SK-N-SH (cell line): ENCODE measurements around the gene FIGNL2. TPM values are rescaled to one million over a fixed set of nuclear protein-coding genes. Genes with fewer than 3 reads are reported as not detected.

ENCODE experiments used
- CTCF ChIA-PET: fragments of 300-600, 350-600 bp; formaldehyde crosslinking; extraction: SDS; loops from one replicate; lab custom pipeline; 2021; lab: Yijun Ruan, JAX
- POLR2A ChIA-PET: fragments of 350-600 bp; sonication (Branson Sonifier 250); formaldehyde crosslinking; extraction: SDS; loops from one replicate; lab custom pipeline; 2020; ENCODE audit warnings: antibody characterized with exemption, inconsistent platforms; lab: Yijun Ruan, JAX
- DNase-seq: peaks from one replicate; pipeline ENCODE4 v3.0.0; 2012
- H2AFZ ChIP-seq: fragments of 200-600 bp; sonication (generic); 2 replicates; pipeline ENCODE4 v1.8.1; 2016; ENCODE audit warnings: antibody characterized with exemption, mild to moderate bottlenecking, low read depth
- H3F3A ChIP-seq: fragments of 200-600 bp; sonication (generic); replicated peaks from 2 replicates; pipeline ENCODE3; 2016; ENCODE audit warnings: antibody characterized with exemption, mild to moderate bottlenecking; ENCODE audit not compliant: insufficient read depth
- H3K27ac ChIP-seq, 2 experiments: fragments of 200-500 bp in 1 of 2; fragments of 200-600 bp in 1 of 2; sonication (Bioruptor generic) in 1 of 2; sonication (generic), shearing (Covaris generic) in 1 of 2; 2 replicates each; pipeline versions ENCODE4 v1.5.1 to v1.6.1; 2014 to 2016; ENCODE audit warnings: low read depth in 2 of 2, inconsistent platforms in 1 of 2, low read length in 1 of 2, mild to moderate bottlenecking in 1 of 2, mixed read lengths in 1 of 2
- H3K27me3 ChIP-seq: fragments of 200-600 bp; sonication (generic), shearing (Covaris generic); 2 replicates; pipeline ENCODE4 v1.6.1; 2016; ENCODE audit warnings: mixed run types; ENCODE audit not compliant: insufficient read depth
- H3K36me3 ChIP-seq, 2 experiments: fragments of 200-500 bp in 1 of 2; fragments of 200-600 bp in 1 of 2; sonication (Bioruptor generic) in 1 of 2; sonication (generic) in 1 of 2; replicated peaks in 1 of 2; 2 replicates each; pipeline versions ENCODE3 to v1.5.1; 2014 to 2016; ENCODE audit warnings: low read length in 1 of 2, mild to moderate bottlenecking in 1 of 2; ENCODE audit not compliant: insufficient read depth in 2 of 2, control insufficient read depth in 1 of 2
- H3K4me1 ChIP-seq, 2 experiments: fragments of 200-500 bp in 1 of 2; fragments of 200-600 bp in 1 of 2; sonication (Bioruptor generic) in 1 of 2; sonication (generic), shearing (Covaris generic) in 1 of 2; 2 replicates each; pipeline versions ENCODE4 v1.5.1 to v1.6.1; 2014 to 2016; ENCODE audit warnings: low read depth in 1 of 2, low read length in 1 of 2, mixed run types in 1 of 2; ENCODE audit not compliant: insufficient read depth in 2 of 2, control insufficient read depth in 1 of 2
- H3K4me2 ChIP-seq: fragments of 200-600 bp; sonication (generic), shearing (Covaris generic); 2 replicates; pipeline ENCODE4 v1.6.1; 2017; ENCODE audit warnings: mixed run types
- H3K4me3 ChIP-seq, 2 experiments: fragments of 200-500 bp in 1 of 2; fragments of 200-600 bp in 1 of 2; sonication (Bioruptor generic) in 1 of 2; sonication (generic), shearing (Covaris generic) in 1 of 2; 2 replicates each; pipeline versions ENCODE4 v1.5.1 to v1.8.1; 2014 to 2016; ENCODE audit warnings: low read depth in 2 of 2, inconsistent platforms in 1 of 2, low read length in 1 of 2, mild to moderate bottlenecking in 1 of 2, mixed read lengths in 1 of 2, moderate library complexity in 1 of 2
- H3K79me2 ChIP-seq: fragments of 200-600 bp; sonication (generic); 2 replicates; pipeline ENCODE4 v1.8.1; 2017; ENCODE audit warnings: mild to moderate bottlenecking; ENCODE audit not compliant: insufficient read depth
- H3K9ac ChIP-seq: fragments of 200-600 bp; sonication (generic); 2 replicates; pipeline ENCODE4 v1.6.1; 2017; ENCODE audit warnings: mixed run types
- H3K9me2 ChIP-seq: fragments of 200-600 bp; sonication (generic); 2 replicates; pipeline ENCODE4 v1.6.1; 2017; ENCODE audit warnings: mixed run types
- H3K9me3 ChIP-seq: fragments of 200-600 bp; sonication (generic); 2 replicates; pipeline ENCODE4 v1.6.1; 2017; ENCODE audit warnings: mixed run types, mild to moderate bottlenecking, moderate library complexity
- H4K20me1 ChIP-seq: fragments of 200-600 bp; sonication (generic); 2 replicates; pipeline ENCODE4 v1.6.1; 2017; ENCODE audit warnings: mild to moderate bottlenecking, mixed run types; ENCODE audit not compliant: insufficient read depth
- CHD2 ChIP-seq: fragments of 150-350 bp; IDR thresholded peaks from 2 replicates; pipeline ENCODE4 v1.6.1; 2018; ENCODE audit warnings: low read length; ENCODE audit not compliant: partially characterized antibody
- EP300 ChIP-seq, 2 experiments: IDR thresholded peaks; 2 replicates each; pipeline versions ENCODE4 v1.4.0 to v1.6.1; 2012; ENCODE audit warnings: borderline replicate concordance in 1 of 2, low read depth in 1 of 2, low read length in 1 of 2
- EZH2phosphoT487 ChIP-seq: fragments of 200-600 bp; sonication (generic); IDR thresholded peaks from 2 replicates; pipeline ENCODE4 v1.6.1; 2017; ENCODE audit warnings: low read depth, mixed run types, mild to moderate bottlenecking, antibody characterized with exemption, moderate library complexity, borderline replicate concordance
- FOSL2 ChIP-seq: IDR thresholded peaks from 2 replicates; pipeline ENCODE4 v1.4.0; 2012; ENCODE audit warnings: low read depth, mild to moderate bottlenecking, moderate library complexity, borderline replicate concordance
- FOXJ3 ChIP-seq: sonication (generic); formaldehyde crosslinking; IDR thresholded peaks from 2 replicates; pipeline ENCODE4 v1.5.1; 2020; ENCODE audit warnings: mild to moderate bottlenecking, missing genetic modification reagents
- FOXM1 ChIP-seq: IDR thresholded peaks from 2 replicates; pipeline ENCODE4 v1.4.0; 2012; ENCODE audit warnings: low read depth, mild to moderate bottlenecking
- MEF2A ChIP-seq: IDR thresholded peaks from 2 replicates; pipeline ENCODE4 v1.4.0; 2012; ENCODE audit warnings: low read depth, borderline replicate concordance
- POLR2AphosphoS5 ChIP-seq: IDR thresholded peaks from 2 replicates; pipeline ENCODE4 v1.6.1; 2012; ENCODE audit warnings: low read depth, low read length
- RAD21 ChIP-seq: IDR thresholded peaks from 2 replicates; pipeline ENCODE4 v1.6.1; 2012; ENCODE audit warnings: mild to moderate bottlenecking, low read length
- RCOR1 ChIP-seq: fragments of 150-350 bp; IDR thresholded peaks from 2 replicates; pipeline ENCODE4 v1.6.1; 2017; ENCODE audit warnings: antibody characterized with exemption, low read length
- RFX5 ChIP-seq: IDR thresholded peaks from 2 replicates; pipeline ENCODE4 v1.6.1; 2012; ENCODE audit warnings: mild to moderate bottlenecking, improper control_type of control experiment, low read length
- SMC3 ChIP-seq: IDR thresholded peaks from 2 replicates; pipeline ENCODE4 v1.6.1; 2012; ENCODE audit warnings: low read depth, low read length, improper control_type of control experiment
- TAF1 ChIP-seq: IDR thresholded peaks from 2 replicates; pipeline ENCODE4 v1.6.1; 2012; ENCODE audit warnings: low read depth, mild to moderate bottlenecking, low read length, moderate library complexity, borderline replicate concordance
- WGBS: methylation state at CpG from one replicate; pipeline ENCODE4 v1.1.6; 2017; ENCODE audit warnings: low lambda C conversion rate; 5-methylcytosine and 5-hydroxymethylcytosine counted together
- polyA plus RNA-seq, 3 experiments: library from polyadenylated mRNA; depleted of rRNA; stranded (reverse); fragments of >200 nt; gene quantifications; 2 replicates each; pipeline ENCODE4 v1.2.3, GENCODE V29; 2012
- TF ChIP-seq, protein P1 (sequence below): IDR thresholded peaks from 2 replicates; pipeline ENCODE4 v1.4.0; 2012; ENCODE audit warnings: low read depth, borderline replicate concordance
- TF ChIP-seq, protein P2 (sequence below): IDR thresholded peaks from 2 replicates; pipeline ENCODE4; 2012
- TF ChIP-seq, protein P3 (sequence below): fragments of 200-600 bp; sonication (generic); IDR thresholded peaks from 2 replicates; pipeline ENCODE4 v1.6.1; 2017; ENCODE audit warnings: antibody characterized with exemption, mild to moderate bottlenecking, moderate library complexity
- TF ChIP-seq, protein P4 (sequence below): fragments of 150-350 bp; IDR thresholded peaks from 2 replicates; pipeline ENCODE4 v1.6.1; 2017; ENCODE audit warnings: antibody characterized with exemption, low read length, low read depth, borderline replicate concordance
- TF ChIP-seq, protein P5 (sequence below): IDR thresholded peaks from 2 replicates; pipeline ENCODE4 v1.4.0; 2012; ENCODE audit warnings: low read depth

The FIGNL2 gene
- polyA plus RNA-seq, 1 of the 3 experiments (the other 2 are of a cell fraction) = 0.05 TPM

DNA sequence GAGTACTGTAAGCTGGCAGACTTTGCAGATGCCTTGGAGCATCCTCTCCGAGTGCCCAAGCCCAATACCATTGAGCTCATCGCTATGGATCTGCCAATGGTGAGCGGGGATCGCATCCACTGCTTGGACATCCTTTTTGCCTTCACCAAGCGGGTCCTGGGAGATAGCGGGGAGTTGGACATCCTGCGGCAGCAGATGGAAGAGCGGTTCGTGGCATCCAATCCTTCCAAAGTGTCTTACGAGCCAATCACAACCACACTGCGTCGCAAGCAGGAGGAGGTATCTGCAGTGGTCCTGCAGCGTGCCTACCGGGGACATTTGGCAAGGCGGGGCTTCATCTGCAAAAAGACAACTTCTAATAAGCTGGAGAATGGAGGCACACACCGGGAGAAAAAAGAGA lies 41.6 kb downstream of the FIGNL2 start:
- no peak overlapping the region for H3K4me3 ChIP-seq
- CTCF ChIA-PET = interaction anchor here (0.9 to 1.2 kb wide), 2 partner anchors 9 to 14 kb away, joined by 3 read pairs; no protein-coding TSS in a partner anchor
- H2AFZ ChIP-seq = no peak overlapping the region
- H3K79me2 ChIP-seq = no peaks in the 10 kb centered on the region
- no peak overlapping the region for H3K4me2 ChIP-seq
- H3K9ac ChIP-seq = no peak overlapping the region
- H3K36me3 ChIP-seq = peaks cover 8 to 21% of the 10 kb centered on the region in 2 experiments
- WGBS = 94% methylated on average over 16 of the region's 16 CpGs
- H3K9me2 ChIP-seq = no peaks in the 10 kb centered on the region
- H4K20me1 ChIP-seq = no peaks in the 10 kb centered on the region
- H3F3A ChIP-seq = peaks cover 11% of the 10 kb centered on the region
- DNase-seq = no peak
- H3K9me3 ChIP-seq = no peaks in the 10 kb centered on the region
- POLR2A ChIA-PET = no interaction called here
- H3K4me1 ChIP-seq = no peaks in the 10 kb centered on the region
- H3K27me3 ChIP-seq = no peaks in the 10 kb centered on the region
- no peak for TF ChIP-seq RCOR1
- TF ChIP-seq MEF2A = no peak
- TF ChIP-seq SMC3 = no peak
- TF ChIP-seq, protein P1, sequence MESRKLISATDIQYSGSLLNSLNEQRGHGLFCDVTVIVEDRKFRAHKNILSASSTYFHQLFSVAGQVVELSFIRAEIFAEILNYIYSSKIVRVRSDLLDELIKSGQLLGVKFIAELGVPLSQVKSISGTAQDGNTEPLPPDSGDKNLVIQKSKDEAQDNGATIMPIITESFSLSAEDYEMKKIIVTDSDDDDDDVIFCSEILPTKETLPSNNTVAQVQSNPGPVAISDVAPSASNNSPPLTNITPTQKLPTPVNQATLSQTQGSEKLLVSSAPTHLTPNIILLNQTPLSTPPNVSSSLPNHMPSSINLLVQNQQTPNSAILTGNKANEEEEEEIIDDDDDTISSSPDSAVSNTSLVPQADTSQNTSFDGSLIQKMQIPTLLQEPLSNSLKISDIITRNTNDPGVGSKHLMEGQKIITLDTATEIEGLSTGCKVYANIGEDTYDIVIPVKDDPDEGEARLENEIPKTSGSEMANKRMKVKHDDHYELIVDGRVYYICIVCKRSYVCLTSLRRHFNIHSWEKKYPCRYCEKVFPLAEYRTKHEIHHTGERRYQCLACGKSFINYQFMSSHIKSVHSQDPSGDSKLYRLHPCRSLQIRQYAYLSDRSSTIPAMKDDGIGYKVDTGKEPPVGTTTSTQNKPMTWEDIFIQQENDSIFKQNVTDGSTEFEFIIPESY = no peak
- no peak for TF ChIP-seq TAF1
- no peak for TF ChIP-seq RFX5
- TF ChIP-seq FOXM1 = no peak
- no peak for TF ChIP-seq EP300 (IDR thresholded peaks at IDR 0.05; ENCODE audit: borderline replicate concordance in 1 of 2, low read depth in 1 of 2, low read length in 1 of 2)
- no peak for TF ChIP-seq RAD21
- TF ChIP-seq CHD2 = no peak
- TF ChIP-seq, all 33 proteins: peak for 0
- H3K27ac ChIP-seq = no peak overlapping the region

DNA sequence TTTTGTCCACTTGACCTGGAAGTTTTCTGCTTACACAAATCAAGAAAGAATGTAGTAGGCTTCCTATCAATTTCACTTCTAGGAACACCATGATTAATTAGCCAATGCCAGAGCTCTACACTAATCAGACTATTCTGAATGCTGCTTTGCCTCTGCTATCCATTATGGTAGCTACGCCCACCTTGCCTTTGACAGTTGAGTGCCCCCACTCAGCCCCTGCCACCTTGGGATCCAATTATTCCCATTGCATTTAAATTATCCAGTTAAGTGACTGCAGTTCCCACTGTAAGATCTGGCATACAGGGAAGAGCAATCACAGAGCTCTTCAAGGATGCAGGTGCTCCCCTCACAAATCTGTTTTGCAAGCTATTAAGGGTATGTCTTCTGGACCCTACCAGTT lies 47.5 kb downstream of the FIGNL2 start:
- Histone ChIP-seq H3K9ac (no peak overlapping the region), H4K20me1 (no peaks in the 10 kb centered on the region), H3K4me2 (no peak overlapping the region), H3K9me2 (no peaks in the 10 kb centered on the region), H3K36me3 (peaks cover 6 to 18% of the 10 kb centered on the region in 2 experiments), H3K9me3 (no peaks in the 10 kb centered on the region), H2AFZ (no peak overlapping the region), H3K27me3 (no peaks in the 10 kb centered on the region), H3K27ac (no peak overlapping the region), H3F3A (no peaks in the 10 kb centered on the region), H3K4me3 (no peak overlapping the region), H3K79me2 (no peaks in the 10 kb centered on the region), H3K4me1 (no peaks in the 10 kb centered on the region)
- no peak for DNase-seq
- ChIA-PET CTCF (interaction anchor here (2.9 kb wide), 1 partner anchor 13 kb away, joined by 9 read pairs; a partner anchor contains a TSS), POLR2A (no interaction called here)
- TF ChIP-seq MEF2A (no peak), EP300 (IDR thresholded peaks at IDR 0.05; ENCODE audit: borderline replicate concordance in 1 of 2, low read depth in 1 of 2, low read length in 1 of 2) (no peak), FOXJ3 (CRISPR knock-in tag) (no peak), FOSL2 (no peak), SMC3 (no peak), EZH2phosphoT487 (no peak), POLR2AphosphoS5 (no peak)
- TF ChIP-seq, protein P2, sequence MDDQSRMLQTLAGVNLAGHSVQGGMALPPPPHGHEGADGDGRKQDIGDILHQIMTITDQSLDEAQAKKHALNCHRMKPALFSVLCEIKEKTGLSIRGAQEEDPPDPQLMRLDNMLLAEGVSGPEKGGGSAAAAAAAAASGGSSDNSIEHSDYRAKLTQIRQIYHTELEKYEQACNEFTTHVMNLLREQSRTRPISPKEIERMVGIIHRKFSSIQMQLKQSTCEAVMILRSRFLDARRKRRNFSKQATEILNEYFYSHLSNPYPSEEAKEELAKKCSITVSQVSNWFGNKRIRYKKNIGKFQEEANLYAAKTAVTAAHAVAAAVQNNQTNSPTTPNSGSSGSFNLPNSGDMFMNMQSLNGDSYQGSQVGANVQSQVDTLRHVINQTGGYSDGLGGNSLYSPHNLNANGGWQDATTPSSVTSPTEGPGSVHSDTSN = no peak
- TF ChIP-seq, protein P3, sequence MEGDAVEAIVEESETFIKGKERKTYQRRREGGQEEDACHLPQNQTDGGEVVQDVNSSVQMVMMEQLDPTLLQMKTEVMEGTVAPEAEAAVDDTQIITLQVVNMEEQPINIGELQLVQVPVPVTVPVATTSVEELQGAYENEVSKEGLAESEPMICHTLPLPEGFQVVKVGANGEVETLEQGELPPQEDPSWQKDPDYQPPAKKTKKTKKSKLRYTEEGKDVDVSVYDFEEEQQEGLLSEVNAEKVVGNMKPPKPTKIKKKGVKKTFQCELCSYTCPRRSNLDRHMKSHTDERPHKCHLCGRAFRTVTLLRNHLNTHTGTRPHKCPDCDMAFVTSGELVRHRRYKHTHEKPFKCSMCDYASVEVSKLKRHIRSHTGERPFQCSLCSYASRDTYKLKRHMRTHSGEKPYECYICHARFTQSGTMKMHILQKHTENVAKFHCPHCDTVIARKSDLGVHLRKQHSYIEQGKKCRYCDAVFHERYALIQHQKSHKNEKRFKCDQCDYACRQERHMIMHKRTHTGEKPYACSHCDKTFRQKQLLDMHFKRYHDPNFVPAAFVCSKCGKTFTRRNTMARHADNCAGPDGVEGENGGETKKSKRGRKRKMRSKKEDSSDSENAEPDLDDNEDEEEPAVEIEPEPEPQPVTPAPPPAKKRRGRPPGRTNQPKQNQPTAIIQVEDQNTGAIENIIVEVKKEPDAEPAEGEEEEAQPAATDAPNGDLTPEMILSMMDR = no peak
- TF ChIP-seq, protein P4, sequence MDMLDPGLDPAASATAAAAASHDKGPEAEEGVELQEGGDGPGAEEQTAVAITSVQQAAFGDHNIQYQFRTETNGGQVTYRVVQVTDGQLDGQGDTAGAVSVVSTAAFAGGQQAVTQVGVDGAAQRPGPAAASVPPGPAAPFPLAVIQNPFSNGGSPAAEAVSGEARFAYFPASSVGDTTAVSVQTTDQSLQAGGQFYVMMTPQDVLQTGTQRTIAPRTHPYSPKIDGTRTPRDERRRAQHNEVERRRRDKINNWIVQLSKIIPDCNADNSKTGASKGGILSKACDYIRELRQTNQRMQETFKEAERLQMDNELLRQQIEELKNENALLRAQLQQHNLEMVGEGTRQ = no peak
- TF ChIP-seq, protein P5, sequence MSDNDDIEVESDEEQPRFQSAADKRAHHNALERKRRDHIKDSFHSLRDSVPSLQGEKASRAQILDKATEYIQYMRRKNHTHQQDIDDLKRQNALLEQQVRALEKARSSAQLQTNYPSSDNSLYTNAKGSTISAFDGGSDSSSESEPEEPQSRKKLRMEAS = no peak
- TF ChIP-seq, protein P1 = no peak
- 95% methylated on average over 1 of the region's 1 CpG for WGBS
